Esophagus squamous epithelium (tissue), 4 donors: ENCODE data around the gene UBAC2.
"Not testable (repeated sequence)": the region's sequence is repeated elsewhere in the genome, so short reads cannot be mapped to it uniquely, and the experiment has no call there.

Source experiments
- POLR2A ChIP-seq, 4 donors: fragments of 450-650 bp; IDR thresholded peaks; one replicate each; pipeline ENCODE4 v1.6.1; 2017; ENCODE audit warnings: antibody characterized with exemption in 4 of 4, mild to moderate bottlenecking in 4 of 4, moderate library complexity in 3 of 4
- TF ChIP-seq, protein P1 (sequence below), 6 experiments: fragments of 450-650 bp in 4 of 6; fragments of 200-600 bp in 2 of 6; sonication (generic) in 2 of 6; IDR thresholded peaks; one replicate each; pipeline ENCODE4 v1.5.1; 2016 to 2019; ENCODE audit warnings: antibody characterized with exemption in 6 of 6, mild to moderate bottlenecking in 4 of 6, moderate library complexity in 4 of 6

DNA sequence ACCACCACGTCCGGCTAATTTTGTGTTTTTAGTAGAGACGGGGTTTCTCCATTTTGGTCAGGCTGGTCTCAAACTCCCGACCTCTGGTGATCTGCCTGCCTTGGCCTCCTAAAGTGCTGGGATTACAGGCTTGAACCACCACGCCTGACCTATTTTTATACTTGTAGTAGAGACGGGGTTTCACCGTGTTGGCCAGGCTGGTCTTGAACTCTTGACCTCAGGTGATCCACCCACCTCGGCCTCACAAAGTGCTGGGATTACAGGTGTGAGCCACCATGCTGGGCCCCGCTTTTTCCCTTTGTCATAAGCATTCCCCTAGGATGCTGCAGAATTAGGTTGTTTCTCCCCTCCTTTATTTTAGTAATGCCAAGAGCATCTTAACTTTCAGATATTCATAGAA lies 10.0 kb downstream of the UBAC2 start:
- TF ChIP-seq POLR2A (IDR thresholded peaks at IDR 0.05): not testable (repeated sequence)
- TF ChIP-seq, protein P1, sequence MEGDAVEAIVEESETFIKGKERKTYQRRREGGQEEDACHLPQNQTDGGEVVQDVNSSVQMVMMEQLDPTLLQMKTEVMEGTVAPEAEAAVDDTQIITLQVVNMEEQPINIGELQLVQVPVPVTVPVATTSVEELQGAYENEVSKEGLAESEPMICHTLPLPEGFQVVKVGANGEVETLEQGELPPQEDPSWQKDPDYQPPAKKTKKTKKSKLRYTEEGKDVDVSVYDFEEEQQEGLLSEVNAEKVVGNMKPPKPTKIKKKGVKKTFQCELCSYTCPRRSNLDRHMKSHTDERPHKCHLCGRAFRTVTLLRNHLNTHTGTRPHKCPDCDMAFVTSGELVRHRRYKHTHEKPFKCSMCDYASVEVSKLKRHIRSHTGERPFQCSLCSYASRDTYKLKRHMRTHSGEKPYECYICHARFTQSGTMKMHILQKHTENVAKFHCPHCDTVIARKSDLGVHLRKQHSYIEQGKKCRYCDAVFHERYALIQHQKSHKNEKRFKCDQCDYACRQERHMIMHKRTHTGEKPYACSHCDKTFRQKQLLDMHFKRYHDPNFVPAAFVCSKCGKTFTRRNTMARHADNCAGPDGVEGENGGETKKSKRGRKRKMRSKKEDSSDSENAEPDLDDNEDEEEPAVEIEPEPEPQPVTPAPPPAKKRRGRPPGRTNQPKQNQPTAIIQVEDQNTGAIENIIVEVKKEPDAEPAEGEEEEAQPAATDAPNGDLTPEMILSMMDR (IDR thresholded peaks at IDR 0.05): not testable (repeated sequence)
